Activated T-helper 1 cell treated with anti-CD3 and anti-CD28 coated beads, Interleukin-2, amount 50 U/mL, for 16 hours (primary cell): ENCODE data around the gene UBE2D1.

ENCODE experiments used
- DNase-seq, 2 donors: peaks; one replicate each; pipeline ENCODE4 v3.0.0-alpha.2; 2020; ENCODE audit warnings: low read depth in 1 of 2, low spot score in 1 of 2

Gene UBE2D1

DNA sequence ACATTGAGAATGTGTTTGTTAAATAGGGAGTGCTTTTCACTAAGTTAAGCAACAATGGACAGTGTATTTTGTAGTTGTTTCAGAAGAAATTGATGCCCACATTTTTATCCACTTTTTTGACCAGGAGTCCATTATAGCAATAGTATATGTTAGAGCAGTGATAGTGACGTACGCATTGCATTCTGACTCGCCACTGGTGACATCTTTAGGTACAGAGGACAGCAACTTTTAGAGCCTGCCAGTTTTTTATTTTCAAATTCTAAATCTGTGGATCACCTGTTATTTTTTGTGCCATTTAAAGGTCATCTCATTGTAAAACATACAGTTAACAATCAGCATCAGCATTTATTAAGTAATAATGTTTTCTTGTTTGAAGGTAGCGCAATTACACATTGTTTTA, 1.4 kb downstream of the UBE2D1 start:
- DNase-seq: no peak

DNA sequence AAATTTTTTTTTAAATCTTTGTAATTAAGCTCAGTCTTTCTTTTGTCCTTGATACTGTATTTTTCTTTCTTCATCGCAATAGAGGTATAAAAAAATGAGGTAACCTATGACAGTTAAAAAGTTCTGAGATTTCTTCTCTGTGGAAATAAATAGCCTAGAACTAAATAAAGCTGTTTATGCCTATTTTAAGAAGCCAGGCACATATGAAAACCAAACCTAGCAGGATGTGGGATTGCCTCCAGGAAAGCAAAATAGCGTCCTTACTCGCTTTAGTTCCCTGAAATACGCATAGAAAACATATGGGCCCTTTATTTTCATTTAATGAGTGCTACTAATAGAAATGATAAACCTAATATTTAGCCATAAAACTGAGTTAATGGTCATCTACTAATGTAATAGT, 6.6 kb downstream of the UBE2D1 start:
- no peak for DNase-seq

DNA sequence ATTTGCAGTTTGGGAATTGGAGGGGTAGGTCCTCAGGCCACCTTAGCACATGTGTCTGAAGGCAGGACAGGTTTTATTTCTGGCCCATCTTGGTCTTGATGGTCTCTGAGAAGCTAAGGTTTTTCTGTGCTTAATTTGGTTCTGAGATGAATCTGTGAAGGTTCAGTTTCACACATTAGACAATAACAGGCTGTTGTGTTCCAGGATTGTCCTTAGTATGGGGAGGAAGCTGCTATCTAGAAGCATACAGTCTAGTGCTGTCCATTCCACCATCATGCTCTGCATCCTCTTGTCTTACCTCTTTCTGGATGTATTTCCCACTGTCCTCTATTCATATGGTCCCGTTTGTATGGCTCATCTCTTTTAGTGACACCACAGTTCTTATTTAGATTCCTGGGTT, 7.1 kb downstream of the UBE2D1 start:
- DNase-seq: no peak

DNA sequence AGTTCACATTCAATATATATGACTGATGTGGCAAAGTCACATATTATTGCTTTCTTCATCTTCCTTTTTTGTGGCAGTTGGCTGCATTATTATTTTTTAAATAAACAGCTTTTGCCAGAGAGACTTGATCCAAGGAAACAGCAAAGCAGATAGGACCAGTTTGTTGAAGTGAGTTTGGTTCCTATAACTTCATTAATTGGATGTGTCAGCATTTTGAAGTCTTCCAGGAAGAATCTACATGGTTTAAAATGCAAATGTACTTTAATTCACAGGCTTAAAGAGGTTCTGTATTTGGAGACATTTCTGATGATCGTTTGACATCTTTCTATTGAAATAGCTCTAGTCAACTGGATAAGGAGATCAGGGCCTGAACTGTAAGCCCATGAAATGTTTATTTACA, 13.2 kb downstream of the UBE2D1 start:
- DNase-seq: no peak

DNA sequence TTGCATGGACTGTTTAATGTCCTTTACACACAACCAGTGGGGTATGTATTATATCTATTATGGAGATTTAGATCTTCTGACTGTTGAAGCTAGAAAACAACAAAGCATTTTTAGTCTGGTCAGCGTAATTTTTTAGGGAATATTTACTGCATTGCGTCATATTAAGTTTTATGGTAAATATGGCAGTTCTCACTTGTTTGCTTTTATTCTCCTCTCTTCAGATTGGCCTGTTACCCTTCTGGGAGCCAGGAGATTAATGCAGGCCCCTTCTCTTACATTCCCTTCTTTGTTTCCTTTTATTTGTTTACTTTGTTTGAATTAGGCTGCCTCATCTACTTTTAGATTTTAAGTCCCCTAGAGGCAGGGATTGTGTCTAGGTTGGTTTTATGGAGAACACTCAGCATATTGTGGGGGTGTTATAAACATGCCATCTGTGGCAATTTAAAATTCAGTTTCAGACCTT, 13.8 kb downstream of the UBE2D1 start:
- no peak for DNase-seq

DNA sequence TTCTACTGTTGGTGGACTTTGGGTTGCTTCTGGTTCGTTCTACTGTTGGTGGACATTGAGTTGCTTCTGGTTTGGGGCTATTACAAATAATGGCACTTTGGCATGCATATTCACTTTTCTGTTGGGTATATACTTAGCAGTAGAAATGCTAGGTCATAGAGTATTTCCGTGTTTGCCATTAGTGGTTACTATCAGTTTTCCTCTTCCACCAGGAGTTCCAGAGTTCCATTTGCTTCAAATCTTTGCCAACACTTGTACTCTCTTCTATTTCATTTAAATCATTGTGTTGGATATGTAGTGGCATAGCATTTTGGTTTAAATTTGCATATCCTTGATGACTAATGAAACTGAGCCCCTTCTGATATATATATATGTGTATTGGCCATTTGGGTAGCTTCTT, 15.2 kb downstream of the UBE2D1 start:
- no peak for DNase-seq

DNA sequence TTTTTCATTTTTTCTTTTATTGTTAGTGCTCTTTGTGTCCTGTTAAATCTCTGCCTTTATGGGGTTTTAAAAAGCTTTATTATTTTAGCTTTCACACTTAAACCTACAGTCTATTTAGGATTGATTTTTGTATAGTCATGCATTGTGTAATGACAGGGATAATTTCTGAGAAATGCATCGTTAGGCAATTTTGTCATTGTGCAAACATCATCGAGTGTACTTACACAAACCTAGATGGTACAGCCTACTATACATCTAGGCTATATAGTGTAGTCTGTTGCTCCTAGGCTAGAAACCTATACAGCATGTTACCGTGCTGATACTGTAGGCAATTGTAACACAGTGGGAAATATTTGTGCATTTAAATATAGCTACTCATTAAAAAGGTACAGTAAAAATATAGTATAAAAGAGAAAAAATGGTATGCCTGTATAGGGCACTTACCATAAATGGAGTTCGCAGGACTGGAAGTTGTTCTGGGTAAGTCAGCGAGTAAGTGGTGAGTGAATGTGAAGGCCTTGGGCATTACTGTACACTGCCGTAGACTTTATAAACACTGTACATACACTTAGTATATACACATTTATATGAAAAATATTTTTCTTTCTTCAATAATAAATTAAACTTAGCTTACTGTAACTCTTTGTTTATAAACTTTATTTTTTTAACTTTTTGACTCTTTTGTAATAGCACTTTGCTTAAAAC, 16.0 kb downstream of the UBE2D1 start:
- DNase-seq: no peak

DNA sequence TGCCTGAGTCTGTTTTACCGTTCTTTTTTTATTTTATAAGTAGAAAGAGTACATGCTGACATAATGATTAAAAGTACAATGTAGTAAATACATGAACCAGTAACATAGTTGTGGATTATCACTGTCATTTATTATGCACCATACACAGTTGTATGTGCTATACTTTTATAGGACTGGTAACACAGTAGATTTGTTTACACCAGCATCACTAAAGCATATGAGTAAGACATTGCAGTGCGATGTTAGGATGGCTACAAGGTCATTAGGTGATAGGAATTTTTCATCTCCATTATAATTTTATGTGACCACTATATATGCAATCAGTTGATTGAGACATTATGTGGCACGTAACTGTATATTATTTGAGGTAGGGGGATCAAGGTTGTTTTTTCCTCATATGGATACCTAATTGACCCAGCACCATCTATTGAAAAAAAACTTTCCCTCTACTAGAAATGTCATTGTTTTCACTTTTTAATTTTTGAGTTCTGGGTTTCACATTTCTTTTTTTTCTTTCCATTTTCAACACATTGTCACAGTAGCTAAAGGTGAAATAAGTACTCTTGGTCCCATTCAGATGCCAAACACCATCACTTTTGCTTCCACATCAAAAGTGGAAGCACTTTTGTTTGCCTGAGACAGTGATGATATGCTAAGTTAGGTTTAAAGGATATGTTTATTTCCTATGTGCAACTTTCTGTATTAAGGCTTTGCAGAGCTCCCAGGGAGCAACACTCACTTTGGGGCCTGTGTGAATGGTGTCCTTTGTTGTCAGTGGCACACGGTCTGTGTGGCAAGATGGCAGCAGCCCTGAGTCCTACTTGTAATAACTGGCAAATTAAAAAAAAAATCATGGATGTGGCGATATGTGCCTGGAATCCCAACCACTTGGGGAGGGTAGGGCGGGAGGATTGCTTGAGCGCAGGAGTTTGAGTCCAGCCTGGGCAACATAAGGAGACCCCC, 17.1 kb downstream of the UBE2D1 start:
- DNase-seq: no peak

DNA sequence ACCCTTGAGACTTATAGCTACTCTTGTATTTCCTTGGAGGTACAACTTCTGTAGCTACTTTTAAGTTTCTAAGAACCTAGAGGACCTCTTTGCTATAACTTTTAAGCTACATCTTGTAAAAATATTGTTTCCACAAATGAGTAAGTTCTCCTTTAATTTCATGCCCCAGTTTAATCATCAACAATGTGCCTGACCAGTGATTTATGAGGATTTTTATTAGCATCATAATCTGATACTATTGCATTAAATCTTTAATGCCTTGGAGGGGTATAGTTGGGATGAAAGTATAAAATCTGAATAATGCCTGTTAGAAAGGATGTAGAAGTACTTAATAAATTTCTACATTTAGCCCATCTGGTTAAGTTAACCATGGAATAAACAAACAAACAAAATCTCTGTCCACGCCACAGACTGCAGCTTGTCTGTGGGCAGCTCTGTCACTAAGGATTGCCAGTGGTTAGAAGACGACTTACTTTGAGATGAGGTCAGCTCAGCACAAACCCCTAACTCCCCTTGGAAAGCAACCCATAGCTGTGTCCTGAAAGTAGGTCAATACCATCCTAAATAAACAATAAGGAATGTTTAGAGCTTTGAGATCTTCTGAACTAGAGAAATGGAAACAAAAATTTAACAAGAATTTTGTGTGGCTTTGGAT, 18.3 kb downstream of the UBE2D1 start:
- DNase-seq: no peak

DNA sequence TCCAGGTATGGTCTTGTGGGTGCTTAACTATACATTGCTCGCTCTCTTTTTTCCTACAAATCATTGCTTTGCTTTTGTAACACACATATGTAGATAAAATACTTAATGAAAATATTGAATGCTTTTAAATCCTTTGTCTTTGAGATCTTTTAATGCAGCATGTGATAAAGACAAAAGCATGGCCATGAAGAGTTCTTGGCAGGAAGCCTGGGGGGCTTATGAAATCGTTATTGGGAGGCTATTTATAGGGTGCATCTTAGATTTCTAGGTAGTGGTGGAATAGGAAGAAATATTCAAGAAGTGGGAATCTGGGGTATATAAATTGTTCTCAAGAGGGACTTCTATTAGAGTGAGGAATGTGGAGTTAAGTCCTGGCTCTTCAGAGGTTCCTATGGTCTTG, 21.9 kb downstream of the UBE2D1 start:
- DNase-seq: no peak

DNA sequence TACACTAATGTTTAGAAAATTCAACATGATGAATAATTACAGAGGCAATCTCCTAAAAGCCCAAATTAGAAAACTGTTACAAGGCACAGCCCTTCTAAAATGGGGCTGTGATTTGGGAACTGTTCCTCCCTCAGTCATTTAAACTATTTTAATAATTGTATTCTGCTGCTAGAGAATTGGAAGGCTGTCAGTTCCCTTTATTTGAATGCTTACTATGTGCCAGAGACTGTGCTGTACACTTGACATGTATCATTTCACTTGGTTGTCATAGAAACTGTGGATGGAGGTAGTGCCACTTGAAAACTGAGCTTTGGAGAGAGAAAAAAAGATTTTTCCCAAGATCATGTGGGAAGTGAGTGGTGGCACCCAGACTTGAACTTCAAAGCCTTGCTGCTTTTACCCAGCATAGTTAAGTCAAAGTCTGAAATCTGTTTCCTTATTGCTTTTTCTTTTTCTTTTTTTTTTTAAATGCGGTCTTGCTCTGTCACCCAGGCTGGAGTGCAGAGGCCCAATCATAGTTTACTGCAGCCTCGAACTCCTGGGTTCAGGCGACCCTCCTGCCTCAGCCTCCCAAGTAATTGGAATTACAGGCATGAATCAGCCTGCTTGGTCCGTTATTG, 23.6 kb downstream of the UBE2D1 start:
- DNase-seq: no peak

DNA sequence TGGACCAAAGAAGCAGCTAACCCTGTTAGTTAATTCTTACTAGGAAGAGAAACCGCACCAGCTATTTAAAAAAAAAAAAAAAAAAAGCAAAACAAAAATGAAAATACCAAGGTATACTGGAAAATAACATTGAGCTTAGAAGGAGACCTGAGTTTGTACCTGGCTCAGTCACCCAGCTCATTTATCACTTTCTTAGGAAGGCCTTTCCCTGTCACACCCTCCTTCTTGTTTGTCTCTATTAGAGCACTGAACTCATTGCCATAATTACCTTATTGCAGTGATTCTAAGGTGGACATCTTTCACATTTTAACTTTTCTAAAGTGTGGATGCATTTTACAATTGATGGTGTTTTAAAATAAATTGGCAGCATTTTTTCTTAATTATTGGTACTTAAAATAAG, 24.1 kb downstream of the UBE2D1 start:
- DNase-seq: no peak

DNA sequence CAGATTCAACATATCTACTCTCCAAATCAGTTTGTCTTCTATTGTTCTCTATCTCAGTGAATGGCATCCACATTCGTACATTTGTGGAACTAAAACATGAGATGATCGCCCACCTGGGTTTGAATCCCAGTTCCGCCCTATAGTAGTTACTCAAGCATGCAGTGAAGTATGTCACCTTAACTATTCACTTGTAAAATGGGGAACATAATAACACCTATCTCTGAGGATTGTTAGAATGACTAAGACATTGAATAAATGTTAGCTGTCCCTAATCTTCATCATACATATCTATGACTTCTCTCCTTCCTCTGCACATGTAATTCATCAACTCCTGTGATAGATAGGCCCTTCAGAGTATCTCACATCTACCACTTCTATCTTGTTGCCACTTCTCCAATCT, 24.7 kb downstream of the UBE2D1 start:
- no peak for DNase-seq

DNA sequence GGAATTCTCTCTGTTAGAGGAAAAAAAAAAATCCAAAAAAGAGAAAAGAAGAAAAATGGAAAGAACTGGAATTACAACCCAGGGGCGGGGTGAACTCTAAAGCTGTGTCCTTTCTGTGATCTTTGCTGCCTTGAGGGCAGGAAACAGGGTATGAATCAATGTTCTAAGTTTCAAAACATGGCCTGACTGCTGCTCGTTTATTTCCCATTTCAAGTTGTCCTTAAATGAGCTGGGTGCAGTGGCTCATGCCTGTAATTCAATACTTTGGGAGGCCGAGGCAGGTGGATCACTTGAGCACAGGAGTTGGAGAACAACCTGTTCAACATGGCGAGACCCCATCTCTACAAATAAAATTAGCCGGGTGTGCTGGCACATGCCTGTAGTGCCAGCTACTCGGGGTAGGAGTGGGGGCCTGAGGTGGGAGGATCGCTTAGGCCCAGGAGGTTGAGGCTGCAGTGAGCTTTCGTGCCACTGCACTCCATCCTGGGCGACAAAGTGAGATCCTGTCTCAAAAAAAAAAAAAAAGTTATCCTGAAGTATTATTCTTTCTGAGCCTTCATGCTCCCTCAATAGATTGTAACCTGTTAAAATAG, 25.7 kb downstream of the UBE2D1 start:
- no peak for DNase-seq

DNA sequence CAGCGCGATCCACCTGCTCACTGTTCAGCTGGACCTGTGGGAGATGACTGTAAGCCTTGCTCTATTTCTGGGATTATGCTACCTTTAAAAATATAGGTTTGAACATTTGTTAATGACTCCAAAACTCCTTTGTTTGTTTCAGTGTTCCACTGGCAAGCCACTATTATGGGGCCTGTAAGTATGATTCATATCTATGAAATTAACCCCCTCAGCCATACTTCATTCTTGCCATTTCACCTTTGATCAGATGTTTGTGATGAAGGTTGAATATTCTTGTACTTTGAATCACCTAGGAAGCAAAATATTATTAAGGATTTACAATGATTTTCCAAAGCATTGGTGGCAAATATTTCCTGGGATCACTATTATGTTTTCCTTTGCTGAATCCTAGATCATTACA, 26.5 kb downstream of the UBE2D1 start:
- DNase-seq: no peak

DNA sequence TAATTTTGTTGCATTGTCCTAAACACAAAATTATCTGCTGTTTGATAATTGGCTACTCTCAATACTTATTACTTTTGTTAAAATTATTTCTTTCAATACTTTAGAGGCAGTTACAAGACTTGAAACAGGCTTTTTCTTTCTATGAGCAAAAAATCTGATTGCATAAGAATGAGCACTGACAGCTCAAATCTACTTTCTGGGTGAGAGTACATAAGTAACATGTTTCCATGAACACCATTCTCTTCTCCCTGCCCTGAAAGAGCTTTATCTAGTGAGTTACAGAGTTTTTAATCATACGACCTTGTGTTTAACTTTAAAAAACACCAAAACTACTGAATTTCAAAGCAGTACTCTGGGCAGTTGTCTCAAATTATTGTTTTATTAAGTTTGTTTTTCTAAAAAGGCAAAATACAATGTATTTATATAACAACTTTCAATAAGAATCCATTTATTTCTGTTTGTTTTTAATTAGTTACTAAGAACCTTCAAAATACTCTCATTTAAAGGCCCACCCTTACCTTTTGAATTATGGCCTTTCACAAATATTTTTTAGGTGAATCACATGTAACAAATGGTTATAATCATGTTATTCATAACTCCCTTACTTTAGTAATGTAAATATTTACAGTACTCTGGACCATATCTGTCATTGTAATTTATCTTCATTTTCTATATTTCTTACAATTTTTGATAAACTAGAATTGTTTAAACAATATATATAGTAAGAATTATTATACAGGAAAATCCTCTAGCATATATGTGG, 27.4 kb downstream of the UBE2D1 start:
- DNase-seq: no peak

DNA sequence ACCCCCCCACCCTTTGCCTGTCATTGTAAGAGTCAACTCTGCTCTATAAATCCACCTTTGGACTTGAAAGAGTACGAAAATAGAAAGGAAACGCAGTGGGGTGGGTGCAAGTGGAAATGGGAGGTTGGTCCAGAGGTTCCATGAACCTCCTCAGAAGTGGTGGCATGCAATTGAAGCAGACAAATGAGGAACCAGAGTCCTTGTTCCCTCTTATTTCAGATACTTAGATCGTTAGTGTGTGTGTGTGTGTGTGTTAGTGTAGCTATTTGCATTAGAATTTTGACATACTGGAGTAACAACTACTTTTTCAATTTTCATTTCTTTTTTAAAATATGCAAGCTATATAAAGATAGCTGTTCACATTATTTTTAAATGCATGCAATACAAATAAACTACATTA, 32.3 kb downstream of the UBE2D1 start:
- DNase-seq: no peak

DNA sequence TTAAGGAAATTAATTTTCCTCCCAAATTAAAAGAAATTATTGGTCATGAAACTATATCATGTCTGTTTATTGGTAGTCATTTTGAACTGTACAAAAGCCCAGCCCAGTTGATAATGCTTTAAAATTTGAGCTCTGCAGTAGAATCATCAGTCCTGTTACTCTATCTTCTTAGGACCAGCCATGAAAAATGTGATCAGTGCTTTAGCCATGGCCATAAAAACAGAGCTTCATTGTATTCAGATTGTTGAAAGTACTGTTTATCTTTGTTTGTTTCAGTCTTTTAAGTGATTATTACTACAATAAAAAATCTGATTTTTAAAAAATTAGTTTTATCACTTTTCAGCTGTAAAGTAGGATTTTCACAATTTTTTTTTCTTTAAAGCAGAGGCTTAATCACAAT, 36.7 kb downstream of the UBE2D1 start:
- no peak for DNase-seq

DNA sequence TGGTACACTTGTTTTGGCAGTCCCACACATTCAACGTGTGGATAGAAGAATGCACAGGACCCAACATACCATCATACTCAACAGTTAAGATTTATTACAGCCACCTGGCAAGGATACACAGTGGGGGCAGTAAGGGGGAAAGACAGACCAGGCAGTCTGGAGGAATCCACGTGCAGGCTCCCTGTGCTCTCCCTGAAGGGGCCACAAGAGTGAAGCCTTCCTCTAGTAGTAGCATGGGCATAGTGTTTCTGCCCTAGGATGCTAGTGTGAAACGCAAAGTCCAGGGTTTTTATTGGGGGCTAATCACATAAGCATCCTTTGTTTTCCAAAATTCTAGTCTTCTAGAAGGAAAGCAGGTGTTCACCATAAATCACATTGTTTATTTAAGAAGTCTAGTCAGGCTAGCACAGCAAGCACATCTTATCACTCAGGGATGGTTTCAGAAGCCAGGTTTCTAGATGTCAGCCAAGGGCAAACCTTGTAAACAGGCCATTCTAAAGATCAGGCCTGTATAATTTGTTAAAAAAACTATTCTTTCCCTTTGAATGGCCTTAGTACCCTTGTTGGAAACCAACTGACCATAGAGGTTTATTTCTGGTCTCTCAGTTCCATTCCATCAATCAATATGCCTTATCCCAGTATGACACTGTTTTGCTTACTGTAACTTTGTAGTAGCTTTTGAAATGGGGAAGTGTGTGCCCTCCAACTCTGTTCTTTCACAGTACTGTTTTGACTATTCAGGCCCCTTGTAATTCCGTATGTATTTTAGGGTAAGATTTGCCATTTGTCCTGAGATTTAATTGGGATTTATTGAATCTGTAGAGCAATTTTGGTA, 38.0 kb downstream of the UBE2D1 start:
- DNase-seq: no peak
